M059J (cell line): ENCODE results near the gene LAMA3. TPM values are rescaled to one million over a fixed set of nuclear protein-coding genes. Genes with fewer than 3 reads are reported as not detected.
A peak's percentile ranks its signal among the peaks of the same experiment; 100 is the strongest.
"Not testable (repeated sequence)": the region's sequence is repeated elsewhere in the genome, so short reads cannot be mapped to it uniquely, and the experiment has no call there.

Source experiments
- DNase-seq: peaks from one replicate; pipeline ENCODE4 v3.0.0-alpha.2; 2012; ENCODE audit warnings: low read depth
- total RNA-seq: library from RNA; depleted of rRNA; stranded (reverse); fragments of >200 nt; shearing (Covaris generic); gene quantifications from 2 replicates; pipeline ENCODE4 v1.2.3, GENCODE V29; 2014

LAMA3 gene
- total RNA-seq, 1 experiment from 2014 or later: 1.8 TPM

DNA sequence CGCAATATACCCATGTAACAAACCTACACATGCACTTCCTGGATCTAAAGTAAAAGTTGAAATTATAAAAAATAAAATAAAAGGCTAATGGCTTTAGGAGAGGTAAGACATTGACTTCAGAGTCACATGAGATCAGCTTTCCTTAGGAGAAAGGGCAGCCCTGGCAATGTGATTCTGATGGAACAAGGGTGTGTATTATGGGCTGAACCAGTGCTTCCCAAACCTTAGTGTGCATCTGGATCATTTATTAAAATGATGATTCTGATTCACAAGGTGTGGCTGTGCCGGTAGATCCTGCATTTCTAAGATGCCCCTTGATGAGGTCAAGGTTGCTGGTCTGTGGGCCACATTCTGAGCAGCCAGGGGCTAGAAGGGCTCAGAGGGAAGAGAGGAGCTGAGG lies 42.6 kb downstream of the LAMA3 start:
- DNase-seq: no peak

DNA sequence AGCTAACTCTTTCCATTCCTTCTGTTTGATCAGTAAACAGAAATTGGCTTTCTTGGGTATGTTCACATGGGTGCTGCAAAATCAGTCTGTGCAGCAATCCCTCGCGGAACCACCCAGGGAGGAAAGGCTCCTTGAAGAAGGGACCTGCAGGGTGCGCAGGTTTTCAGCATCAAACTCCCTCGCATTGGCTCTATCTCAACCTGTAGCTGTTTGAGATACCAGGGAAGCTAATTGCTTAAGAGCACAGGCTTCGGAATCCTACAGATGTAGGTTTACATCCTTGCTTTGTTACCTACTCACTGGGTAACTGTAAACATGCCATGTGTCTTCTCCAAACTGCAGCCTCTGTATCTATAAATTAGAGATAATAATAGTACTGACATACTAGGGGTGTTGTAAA lies 43.2 kb downstream of the LAMA3 start:
- no peak for DNase-seq

DNA sequence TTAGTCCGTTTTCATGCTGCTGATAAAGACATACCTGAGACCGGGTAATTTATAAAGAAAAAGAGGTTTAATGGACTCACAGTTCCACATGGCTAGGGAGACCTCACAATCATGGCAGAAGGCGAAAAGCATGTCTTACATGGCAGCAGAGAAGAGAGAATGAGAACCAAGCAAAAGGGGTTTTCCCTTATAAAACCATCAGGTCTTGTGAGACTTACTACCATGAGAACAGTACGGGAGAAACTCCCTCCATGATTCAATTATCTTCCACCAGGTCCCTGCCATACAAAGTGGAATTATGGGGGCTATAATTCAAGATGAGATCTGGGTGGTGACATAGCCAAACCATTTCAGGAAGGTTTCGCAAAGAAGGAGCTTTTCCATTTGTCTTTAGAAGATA lies 44.0 kb downstream of the LAMA3 start:
- not testable (repeated sequence) for DNase-seq

DNA sequence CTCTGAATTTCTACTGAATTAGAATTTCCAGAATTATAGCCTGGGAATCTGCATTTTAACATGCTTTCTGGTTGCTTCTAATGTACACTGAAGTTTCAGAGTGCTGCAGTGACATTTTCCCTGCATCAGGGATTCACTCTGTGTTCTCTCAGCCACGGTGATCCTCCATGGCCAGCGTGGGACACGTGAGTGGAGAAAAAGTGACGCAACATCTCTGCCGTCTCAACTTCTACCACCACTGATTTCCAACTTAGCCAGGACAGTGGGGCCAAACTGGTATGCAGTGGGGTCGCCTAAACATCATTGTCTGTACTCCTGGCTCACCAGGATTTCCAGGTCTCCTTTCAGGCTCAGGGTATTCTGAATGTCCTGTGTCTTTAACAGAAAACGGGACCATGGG lies 44.6 kb downstream of the LAMA3 start:
- DNase-seq: no peak

DNA sequence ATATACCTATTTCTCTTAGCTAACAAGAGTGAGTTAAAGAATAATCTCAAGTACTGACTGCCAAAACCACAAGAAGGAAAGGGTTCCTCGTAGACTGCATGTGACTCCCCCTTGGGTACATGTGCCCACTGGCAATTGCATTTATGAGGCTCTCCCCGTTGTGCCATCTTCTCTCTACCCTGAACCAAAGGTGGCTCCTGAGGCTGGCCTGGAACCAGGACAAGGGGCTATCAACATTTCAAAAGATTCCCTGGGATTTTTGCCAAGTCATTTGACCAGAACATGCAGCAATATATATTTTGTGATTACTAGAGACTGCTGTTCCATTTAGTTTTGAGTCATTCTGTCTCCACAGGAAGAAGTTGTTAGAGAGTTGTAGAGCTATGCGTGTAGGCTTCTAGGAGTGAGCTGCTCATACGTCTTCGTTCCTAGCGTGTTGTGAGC lies 45.8 kb downstream of the LAMA3 start:
- peak; percentile 7 for DNase-seq

DNA sequence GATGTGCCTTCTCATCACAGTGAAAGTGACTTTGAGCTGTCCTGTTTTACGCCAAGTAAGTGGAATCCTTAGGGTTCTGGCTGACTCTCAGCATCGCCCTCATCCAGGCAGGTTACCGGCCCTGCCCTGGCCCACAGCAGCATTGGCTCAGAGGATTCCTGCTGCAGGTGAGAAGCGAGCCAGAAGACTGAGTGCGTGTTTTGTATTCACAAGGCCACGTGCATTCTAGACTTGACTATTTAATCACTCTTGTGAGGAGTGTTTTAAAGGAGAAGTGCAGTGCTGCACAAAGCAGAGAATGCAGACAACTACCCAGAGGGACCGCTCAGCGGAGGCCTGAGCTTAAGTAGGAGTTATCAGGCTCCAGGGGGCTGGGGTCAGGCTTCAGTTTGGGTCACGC lies 48.3 kb downstream of the LAMA3 start:
- DNase-seq: no peak

DNA sequence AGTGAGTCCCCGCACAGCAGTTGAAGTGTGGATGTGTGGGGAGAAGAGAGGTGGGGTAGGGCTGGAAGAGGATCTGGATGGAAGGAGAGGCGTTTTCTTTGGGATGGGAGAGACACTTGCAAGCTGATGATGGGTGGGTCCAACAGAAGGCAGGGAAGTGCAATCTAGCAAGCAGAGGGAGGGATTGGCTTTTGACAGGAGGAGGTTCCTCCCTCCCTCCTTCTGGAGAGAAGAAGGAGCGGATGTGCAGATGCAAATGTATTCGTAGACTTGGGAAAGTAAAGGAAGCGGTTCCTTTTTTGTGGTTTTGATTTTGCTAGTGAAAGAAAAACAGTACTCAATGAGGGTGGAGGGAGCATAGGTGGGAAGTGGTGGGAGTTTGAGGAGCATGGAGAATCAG lies 48.9 kb downstream of the LAMA3 start:
- DNase-seq: no peak

DNA sequence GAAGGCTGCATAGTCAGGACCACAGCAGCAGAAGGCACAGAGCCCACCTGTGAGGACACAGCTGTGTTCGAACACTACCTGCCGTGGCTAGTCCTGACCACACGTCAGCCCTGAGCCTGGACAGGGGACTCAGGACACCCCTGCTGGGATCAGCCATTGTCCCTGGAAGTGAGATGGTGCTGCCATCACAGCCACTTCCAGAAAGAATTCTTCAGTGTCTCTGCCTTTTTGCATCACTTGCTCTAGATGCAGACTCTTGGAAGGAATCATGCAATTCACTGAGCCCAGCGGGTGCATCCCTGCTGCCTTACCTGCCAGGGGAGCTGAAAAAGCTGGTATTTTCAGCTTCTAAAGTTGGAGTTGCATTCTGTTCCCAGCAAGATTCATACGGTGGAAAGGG lies 49.3 kb downstream of the LAMA3 start:
- no peak for DNase-seq

DNA sequence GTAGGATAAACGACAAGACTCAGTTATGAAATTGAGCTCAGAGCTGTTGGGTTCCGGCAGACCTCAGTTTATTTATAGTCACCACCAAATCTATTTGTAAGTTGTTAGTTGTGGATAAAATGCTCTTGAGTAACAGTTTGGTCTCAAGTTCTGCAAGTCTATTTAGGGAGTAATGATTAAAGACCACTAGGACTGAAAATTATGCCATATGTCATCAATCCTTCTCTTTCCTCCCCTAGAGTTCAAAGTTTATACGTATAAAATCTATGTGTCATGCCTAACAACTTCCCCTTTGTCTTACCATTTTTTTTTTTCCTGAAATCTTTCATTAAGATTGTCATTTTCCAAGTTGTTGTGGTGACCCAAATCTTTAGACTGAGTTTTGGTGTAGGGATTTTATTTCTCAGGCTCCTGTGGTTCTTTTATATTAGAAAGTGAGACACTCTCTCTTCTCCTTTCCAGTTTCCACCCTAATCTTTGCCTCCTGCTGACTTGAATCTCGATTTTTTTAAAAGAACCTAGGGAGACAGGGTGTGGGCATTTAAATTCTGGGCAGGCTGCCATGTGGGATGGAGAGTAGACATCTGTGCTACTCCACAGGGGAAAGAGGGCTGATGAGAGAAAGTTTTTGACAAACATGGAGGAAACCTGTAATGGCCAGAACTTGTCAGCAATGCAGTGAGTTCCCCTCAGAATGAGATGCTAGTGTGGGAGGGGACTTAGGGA lies 51.0 kb downstream of the LAMA3 start:
- peak; percentile 57 for DNase-seq

DNA sequence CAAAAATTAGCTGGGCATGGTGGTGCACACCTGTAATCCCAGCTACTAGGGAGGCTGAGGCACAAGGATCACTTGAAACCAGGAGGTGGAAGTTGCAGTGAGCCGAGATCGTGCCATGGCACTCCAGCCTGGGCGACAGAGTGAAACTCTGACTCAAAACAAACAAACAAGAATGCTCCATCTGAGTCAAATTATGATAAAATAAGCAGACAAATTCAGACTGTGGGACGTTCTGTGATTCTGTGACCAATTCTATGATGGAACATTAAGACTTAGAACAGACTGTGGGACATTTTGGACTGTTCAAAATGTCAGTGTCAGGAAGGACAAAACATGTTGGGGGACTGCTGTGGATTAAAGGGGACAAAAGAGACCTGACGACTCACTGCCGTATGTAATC lies 52.7 kb downstream of the LAMA3 start:
- not testable (repeated sequence) for DNase-seq

DNA sequence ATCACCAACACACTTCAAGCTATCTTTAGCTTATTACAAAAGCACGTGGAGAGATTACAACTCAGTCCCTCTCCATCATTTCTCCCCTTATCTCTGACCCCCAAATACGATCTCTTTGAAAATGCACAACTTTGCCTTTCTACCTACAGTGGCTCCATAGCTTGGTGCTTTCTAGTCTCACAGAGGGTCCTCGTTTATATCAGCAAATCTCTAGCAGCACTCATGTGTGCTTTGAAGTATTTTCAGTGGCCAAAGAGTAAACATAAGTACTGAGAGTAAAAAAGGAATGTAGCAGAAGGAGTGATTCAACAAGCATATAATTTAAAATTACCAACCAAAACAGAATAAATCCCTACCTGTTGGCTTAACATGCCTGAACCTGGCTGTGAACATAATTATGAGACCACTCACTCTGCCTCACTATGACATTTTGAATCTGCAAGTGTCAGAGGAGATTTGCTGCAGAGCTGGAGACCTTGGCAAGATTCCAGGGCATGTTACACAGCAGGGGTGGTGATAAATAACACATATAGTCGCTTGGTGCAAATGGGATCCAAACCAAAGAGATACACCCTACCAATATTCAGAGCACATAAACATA lies 54.6 kb downstream of the LAMA3 start:
- no peak for DNase-seq

DNA sequence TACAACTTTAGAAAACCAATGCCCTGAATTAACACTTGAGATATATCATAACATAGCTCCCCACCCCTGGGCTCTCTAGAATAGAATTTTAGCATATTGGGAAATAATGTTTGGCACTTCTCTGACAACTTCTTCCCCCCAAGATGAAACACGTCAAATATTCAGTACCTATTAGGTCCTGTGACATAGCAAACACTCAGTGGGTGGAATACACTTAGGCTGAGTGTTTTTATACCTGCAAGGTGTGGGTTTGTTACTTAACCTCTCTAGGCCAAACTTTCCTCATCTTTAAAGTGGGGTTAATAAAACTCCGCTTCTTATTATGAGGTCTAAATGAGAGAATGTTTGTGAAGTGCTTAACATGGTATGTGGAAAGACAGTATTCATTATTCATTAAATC lies 56.1 kb downstream of the LAMA3 start:
- DNase-seq: no peak

DNA sequence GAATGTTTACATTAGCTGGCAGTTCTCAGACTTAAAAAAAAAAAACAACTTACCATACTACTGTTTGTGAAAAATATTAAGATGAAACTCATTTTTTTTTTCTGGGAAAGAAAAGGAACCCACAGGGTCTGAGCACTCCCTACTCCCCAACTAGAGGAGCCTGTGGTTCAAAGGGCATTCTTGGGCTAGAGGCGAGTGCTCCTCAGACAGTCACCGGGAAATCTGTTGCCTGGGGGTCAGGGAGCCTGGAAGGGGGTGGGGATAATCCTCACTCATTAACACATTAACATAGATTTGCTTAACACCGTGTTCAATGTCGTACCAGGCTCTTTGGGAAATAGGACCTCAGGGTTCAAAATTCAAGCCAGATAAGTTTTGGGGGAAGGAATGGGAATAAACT lies 57.6 kb downstream of the LAMA3 start:
- no peak for DNase-seq

DNA sequence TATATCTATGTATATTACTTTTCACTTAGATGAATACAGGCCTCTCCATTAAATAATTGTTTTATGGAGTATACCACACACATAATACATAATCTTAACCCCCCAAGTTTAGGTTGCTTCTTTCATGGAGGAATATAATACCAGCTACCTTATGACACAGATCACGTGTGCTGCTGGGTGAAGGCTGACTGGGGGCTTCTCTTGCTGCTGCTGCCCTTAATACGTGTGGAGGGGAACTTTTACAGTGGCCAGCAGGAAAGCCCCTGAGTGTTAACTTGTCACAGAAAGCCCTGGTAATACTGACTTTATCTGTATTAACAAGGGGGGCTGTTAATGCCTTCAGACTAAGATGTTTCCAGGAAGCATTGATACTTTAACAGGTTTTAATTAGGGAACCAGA lies 63.1 kb downstream of the LAMA3 start:
- no peak for DNase-seq

DNA sequence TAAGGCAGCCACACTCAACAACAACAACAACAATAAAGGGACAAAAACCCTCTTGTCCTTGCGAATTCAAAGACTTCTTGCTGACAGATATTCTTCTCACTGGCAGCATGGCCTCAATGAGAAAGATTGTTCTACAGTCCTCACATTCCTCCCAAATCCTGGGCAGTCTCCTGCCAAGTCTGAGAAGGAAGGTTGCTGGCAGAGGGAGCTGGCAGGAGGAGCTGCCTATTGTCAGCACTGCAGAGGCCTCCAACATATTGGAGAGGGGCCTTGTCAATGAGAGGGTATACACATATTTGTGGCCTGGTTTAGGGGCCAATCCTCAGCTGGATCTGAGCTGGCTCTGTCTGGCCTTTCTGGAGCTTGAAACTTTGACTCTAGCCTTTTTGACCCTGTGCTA lies 63.5 kb downstream of the LAMA3 start:
- DNase-seq: no peak

DNA sequence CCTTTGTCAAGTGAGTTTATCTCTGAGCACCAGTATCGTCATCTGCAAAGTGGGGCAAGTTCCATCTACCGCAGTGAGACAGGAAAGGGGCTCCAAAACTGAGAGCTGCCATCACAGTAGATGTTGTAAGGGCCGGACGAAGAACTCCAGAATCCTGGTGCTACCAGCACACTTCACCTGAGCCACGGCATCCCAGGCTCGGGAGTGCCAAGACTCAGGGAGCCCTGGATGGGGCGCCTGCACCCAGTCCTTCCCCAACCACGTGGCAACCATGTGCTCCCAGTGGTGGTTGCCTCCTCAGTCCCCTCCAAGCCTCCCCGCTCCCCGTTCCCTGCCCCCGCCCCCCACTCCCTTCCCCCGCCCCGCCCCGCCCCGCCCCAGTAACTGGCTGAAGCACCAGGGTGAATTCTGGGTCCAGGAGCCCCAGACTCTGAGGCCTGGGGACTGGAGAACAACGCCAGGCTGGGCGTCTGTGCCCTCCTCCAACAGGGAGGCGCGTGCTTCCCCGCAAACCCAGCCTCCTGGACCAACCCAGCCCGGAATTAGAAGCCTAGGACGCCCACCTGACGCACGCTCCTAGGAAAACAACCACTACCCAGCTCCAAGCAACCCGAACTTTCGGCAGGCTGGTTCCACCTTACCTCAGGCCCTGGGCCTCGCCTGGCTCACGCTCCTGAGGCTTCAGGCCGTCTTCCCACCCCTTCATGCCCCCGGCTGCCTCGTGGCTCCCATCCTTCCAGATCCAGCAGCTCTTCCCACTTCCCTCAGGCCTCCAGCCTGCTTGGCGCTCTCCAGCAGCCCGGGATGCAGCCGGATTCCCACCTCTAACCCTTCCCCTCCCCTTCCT lies 67.6 kb downstream of the LAMA3 start:
- no peak for DNase-seq

DNA sequence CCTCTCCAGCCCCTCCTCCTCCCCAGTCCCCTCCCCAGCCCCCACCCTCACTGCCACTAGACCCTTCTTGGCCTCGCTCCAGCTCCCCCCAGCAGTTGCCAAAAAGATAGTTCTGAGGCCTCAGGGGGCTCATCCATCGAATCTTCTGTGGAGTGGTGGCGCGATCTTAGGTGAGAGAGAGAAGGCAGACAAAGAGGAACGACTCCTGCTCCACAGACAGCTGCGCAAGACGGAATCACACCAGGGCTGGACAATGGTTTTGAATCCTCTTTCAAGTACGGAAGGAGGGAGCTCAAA lies 68.1 kb downstream of the LAMA3 start:
- DNase-seq: no peak

DNA sequence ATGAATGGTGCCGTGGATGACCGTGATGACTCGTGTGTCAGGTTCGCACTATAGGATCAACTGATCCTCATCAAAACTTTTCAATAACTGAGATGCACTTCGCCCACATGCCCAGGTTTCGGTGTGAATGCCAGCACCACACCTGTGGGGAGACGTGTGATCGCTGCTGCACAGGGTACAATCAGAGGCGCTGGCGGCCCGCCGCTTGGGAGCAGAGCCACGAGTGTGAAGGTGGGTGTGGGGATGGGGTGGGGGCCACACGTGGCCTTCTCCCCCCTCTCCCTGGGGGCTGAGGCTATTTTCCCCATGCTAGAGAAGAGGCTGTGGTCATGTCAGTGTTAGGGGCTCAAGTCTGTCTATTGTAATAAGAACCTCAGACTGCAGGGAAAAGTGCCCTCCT lies 69.0 kb downstream of the LAMA3 start:
- no peak for DNase-seq

DNA sequence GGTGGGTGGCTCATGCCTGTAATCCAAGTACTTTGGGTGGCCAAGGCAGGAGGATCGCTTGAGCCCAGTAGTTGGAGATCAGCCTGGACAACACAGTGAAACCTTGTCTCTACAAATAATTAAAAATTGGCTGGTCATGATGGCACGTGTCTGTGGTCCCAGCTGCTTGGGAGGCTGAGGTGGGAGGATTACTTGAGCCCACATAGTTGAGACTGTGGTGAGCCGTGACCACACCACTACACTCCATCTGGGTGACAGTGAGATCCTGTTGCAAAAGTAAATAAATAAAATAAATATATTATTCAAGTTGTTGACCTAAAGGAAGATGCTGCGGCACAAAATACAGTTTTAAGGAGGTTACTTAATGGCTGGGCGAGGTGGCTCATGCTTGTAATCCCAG lies 72.7 kb downstream of the LAMA3 start:
- peak; percentile 23 for DNase-seq

DNA sequence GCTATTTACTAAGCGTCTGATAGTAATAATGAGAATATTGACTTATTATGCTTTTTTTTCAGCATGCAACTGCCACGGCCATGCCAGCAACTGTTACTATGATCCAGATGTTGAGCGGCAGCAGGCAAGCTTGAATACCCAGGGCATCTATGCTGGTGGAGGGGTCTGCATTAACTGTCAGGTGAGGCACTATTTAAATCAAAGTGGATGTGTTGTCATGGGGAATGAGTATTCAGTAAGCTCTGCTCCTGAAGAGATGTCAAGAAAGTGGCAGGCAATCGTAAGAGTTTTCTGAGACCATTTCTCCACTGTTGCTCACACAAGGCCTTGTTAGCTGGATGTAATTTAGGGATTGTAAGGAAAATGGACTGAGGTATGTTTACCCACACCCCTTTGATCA lies 74.1 kb downstream of the LAMA3 start:
- no peak for DNase-seq

DNA sequence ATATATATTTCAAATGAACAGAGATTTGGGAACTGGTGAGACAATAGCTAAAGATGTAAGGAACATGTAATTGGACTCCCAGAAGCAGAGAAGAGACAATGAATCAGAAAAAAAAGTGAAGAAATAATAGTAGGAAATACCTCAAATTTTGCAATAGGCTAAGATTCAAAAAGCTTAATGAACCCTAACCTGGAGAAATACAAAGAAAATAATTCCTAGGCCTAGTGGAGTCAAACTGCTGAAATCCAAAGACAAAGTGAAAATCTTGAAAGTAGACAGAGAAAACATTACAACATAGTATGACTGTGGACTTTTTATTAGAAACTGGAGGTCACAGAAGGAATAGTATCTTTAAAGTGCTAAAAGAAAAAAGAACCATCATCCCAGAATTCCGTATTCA lies 76.7 kb downstream of the LAMA3 start:
- no peak for DNase-seq

DNA sequence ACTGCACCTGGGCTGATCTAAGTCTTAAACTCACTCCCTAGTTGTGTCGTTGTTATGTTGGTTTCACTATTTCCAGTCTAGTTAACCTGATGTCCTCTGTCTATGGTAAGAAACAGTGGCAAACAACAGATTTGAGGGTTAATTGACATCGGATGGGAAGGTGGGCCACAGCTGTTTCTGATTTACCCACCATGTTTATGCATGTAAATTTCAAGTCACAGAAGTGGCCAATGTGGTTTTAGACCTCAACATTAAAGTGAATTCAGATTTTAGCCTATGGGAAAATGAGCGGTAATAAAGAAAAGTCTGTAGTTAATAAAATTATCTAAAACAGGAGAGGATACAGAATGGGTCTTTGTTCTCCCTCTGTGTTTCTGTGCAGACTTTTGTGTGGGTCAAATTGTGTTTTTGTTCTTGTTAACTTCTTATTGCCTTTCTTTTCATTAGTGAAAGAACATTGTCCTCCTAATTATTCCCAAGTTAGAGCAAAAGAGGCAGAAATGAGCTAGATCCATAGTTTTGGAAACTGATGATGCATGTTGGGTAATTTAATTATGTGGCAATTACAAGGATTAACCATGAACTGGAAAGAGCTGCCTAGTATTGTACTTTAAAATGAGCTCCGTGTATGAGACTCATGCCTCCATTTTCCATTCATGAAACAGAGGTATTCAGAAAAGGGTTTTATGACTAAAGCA lies 83.2 kb downstream of the LAMA3 start:
- no peak for DNase-seq

DNA sequence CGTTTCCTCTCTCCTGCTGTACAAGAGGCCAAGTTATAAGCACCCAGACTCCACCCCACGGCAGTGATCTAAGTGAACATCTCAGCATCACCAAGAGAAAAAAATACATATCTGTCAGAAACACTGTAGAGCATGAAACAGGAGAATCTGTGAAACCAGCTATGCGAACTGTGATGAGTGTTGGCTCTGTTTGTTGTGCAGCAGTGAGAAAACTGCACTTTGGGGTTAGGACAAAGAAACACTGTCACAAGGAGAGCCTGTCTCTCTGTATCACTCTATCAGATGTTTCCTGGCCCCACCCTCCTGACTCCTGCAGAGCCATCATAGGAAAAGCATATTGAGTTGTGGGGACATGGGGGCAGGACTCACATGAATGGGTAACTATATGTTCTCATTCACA lies 87.1 kb downstream of the LAMA3 start:
- DNase-seq: no peak
